Endothelial cell of umbilical vein (primary cell): Measurements from ENCODE around the gene NT5C1A. TPM values are rescaled to one million over a fixed set of nuclear protein-coding genes. Genes with fewer than 3 reads are reported as not detected.

Experiments used
- BruUV-seq: library from RNA; stranded (reverse); fragments of 400-500 nt; replicated peaks from 2 replicates; lab custom pipeline; 2021; lab: Mats Ljungman, UMichigan
- CTCF ChIA-PET: fragments of 300-600, 350-600 bp; sonication (Branson Sonifier 250); formaldehyde crosslinking; loops from one replicate; lab custom pipeline; 2021; ENCODE audit warnings: antibody characterized with exemption, inconsistent platforms; lab: Charles Lee
- POLR2A ChIA-PET: fragments of 300-600, 350-600 bp; sonication (Branson Sonifier 250); formaldehyde crosslinking; loops from one replicate; lab custom pipeline; 2021; ENCODE audit warnings: antibody characterized with exemption, inconsistent platforms; lab: Charles Lee
- DNase-seq: peaks from one replicate; pipeline ENCODE4 v3.0.0-alpha.2; 2011; ENCODE audit warnings: low read depth, low spot score
- FAIRE-seq: peaks from 2 replicates; lab custom pipeline; 2011; peaks lifted over from hg19 to GRCh38; lab: Jason Lieb, UNC
- H2AFZ ChIP-seq: 2 replicates; pipeline ENCODE4 v1.6.0; 2012; ENCODE audit warnings: low read depth, low read length, control low read depth, inconsistent platforms
- H3K27ac ChIP-seq: 2 replicates; pipeline ENCODE4 v1.5.1; 2011; ENCODE audit warnings: low read depth, mild to moderate bottlenecking, control low read depth, low read length, moderate library complexity; ENCODE audit not compliant: insufficient read depth
- H3K27me3 ChIP-seq, 2 experiments: 2 replicates each; pipeline versions ENCODE4 v1.6.0 to v1.6.1; 2011; ENCODE audit warnings: low read length in 2 of 2, mixed read lengths in 1 of 2; ENCODE audit not compliant: control insufficient read depth in 2 of 2, insufficient read depth in 2 of 2
- H3K36me3 ChIP-seq, 2 experiments: 2 replicates in 1 of 2; 3 replicates in 1 of 2; pipeline ENCODE4 v1.5.1; 2011; ENCODE audit warnings: low read length in 2 of 2, mild to moderate bottlenecking in 1 of 2, moderate library complexity in 1 of 2; ENCODE audit not compliant: control insufficient read depth in 2 of 2, insufficient read depth in 2 of 2; ENCODE audit errors: extremely low read depth in 1 of 2
- H3K4me1 ChIP-seq: 3 replicates; pipeline ENCODE4 v1.5.1; 2011; ENCODE audit warnings: mild to moderate bottlenecking, low read length; ENCODE audit not compliant: control insufficient read depth, insufficient read depth; ENCODE audit errors: extremely low read depth
- H3K4me2 ChIP-seq: 2 replicates; pipeline ENCODE4 v1.6.1; 2011; ENCODE audit warnings: low read length, control low read depth, mixed read lengths; ENCODE audit not compliant: insufficient read depth
- H3K4me3 ChIP-seq, 3 experiments: fragments of 200-600 bp in 1 of 3; sonication (generic), shearing (Covaris generic) in 1 of 3; replicated peaks in 1 of 3; 2 replicates each; pipeline ENCODE4 v1.5.1; 2011 to 2016; ENCODE audit warnings: control low read depth in 3 of 3, low read length in 3 of 3, mild to moderate bottlenecking in 2 of 3, inconsistent platforms in 1 of 3, low read depth in 1 of 3, moderate library complexity in 1 of 3; ENCODE audit not compliant: insufficient read depth in 1 of 3
- H3K79me2 ChIP-seq: 2 replicates; pipeline ENCODE4 v1.6.0; 2012; ENCODE audit warnings: low read length, inconsistent platforms; ENCODE audit not compliant: control insufficient read depth, insufficient read depth
- H3K9ac ChIP-seq: replicated peaks from 2 replicates; pipeline ENCODE3; 2011; ENCODE audit warnings: low read length, control low read depth; ENCODE audit not compliant: insufficient read depth; ENCODE audit errors: extremely low read depth
- H3K9me1 ChIP-seq: replicated peaks from 3 replicates; pipeline ENCODE4 v1.6.0; 2011; ENCODE audit warnings: mild to moderate bottlenecking, low read length; ENCODE audit not compliant: control insufficient read depth, insufficient read depth; ENCODE audit errors: extremely low read depth
- H3K9me3 ChIP-seq: replicated peaks from 2 replicates; pipeline ENCODE4 v1.5.1; 2012; ENCODE audit warnings: low read length, inconsistent platforms; ENCODE audit not compliant: control insufficient read depth, insufficient read depth
- H4K20me1 ChIP-seq: replicated peaks from 2 replicates; pipeline ENCODE3; 2011; ENCODE audit warnings: mild to moderate bottlenecking, low read length; ENCODE audit not compliant: control insufficient read depth, insufficient read depth; ENCODE audit errors: extremely low read depth
- EZH2 ChIP-seq: IDR thresholded peaks from 2 replicates; pipeline ENCODE4 v1.6.1; 2012; ENCODE audit warnings: borderline replicate concordance, low read depth, mild to moderate bottlenecking, moderate library complexity, low read length, inconsistent platforms; ENCODE audit not compliant: severe bottlenecking
- FOS ChIP-seq: IDR thresholded peaks from 2 replicates; pipeline ENCODE4 v1.6.1; 2011; ENCODE audit warnings: mild to moderate bottlenecking, low read length, moderate library complexity, borderline replicate concordance; ENCODE audit not compliant: insufficient read depth
- GATA2 ChIP-seq: IDR thresholded peaks from 2 replicates; pipeline ENCODE4 v1.7.0; 2011; ENCODE audit warnings: low read depth, mild to moderate bottlenecking, moderate library complexity, mixed read lengths, low read length; ENCODE audit not compliant: insufficient read length, insufficient read depth
- JUN ChIP-seq: IDR thresholded peaks from 2 replicates; pipeline ENCODE4 v1.6.1; 2011; ENCODE audit warnings: borderline replicate concordance, low read depth; ENCODE audit not compliant: insufficient read length, insufficient read depth
- MYC ChIP-seq: IDR thresholded peaks from one replicate; pipeline ENCODE4 v1.6.1; 2011; ENCODE audit warnings: mild to moderate bottlenecking, low read depth, low read length
- POLR2A ChIP-seq: IDR thresholded peaks from 2 replicates; pipeline ENCODE4 v1.6.1; 2012; ENCODE audit warnings: low read depth, mild to moderate bottlenecking, control low read depth, low read length
- POLR2AphosphoS5 ChIP-seq: IDR thresholded peaks from 2 replicates; pipeline ENCODE4 v1.6.1; 2012; ENCODE audit warnings: low read depth, mild to moderate bottlenecking, control low read depth, low read length, moderate library complexity; ENCODE audit not compliant: insufficient read depth
- dilution Hi-C: fragments of 300-500 bp; cut with MboI; formaldehyde crosslinking; loops from one replicate; pipeline ENCODE4 v1.15.0; 2019; ENCODE audit warnings: low sequenced_read_pairs; ENCODE audit not compliant: extremely low pct_ligation_motif_present
- intact Hi-C: fragments of 100-400 bp; cut with micrococcal nuclease; formaldehyde crosslinking; loops from one replicate; pipeline ENCODE4 v1.10.0; 2022
- polyA plus RNA-seq, 4 experiments: library from polyadenylated mRNA; depleted of rRNA in 3 of 4; stranded (reverse) in 3 of 4; unstranded in 1 of 4; fragments of >200 nt; gene quantifications; 2 replicates each; pipeline versions ENCODE4 v1.2.1 to v1.2.3, GENCODE V29; 2011 to 2012; ENCODE audit warnings: missing spikeins in 1 of 4
- total RNA-seq: library from RNA; stranded (reverse); gene quantifications from 2 replicates; pipeline ENCODE4 v1.2.3, GENCODE V29; 2021
- TF ChIP-seq, protein P1 (sequence below), 2 donors: IDR thresholded peaks; 1 replicate in 1 of 2; 2 replicates in 1 of 2; pipeline ENCODE4 v1.5.1; 2011; ENCODE audit warnings: low read length in 2 of 2, mild to moderate bottlenecking in 2 of 2, moderate library complexity in 2 of 2, control low read depth in 1 of 2, inconsistent platforms in 1 of 2, low read depth in 1 of 2; ENCODE audit not compliant: insufficient read depth in 1 of 2; ENCODE audit errors: extremely low read depth in 1 of 2
- TF ChIP-seq, protein P2 (sequence below): IDR thresholded peaks from 2 replicates; pipeline ENCODE4 v1.6.1; 2011; ENCODE audit not compliant: insufficient read depth, insufficient read length

The NT5C1A gene
- total and polyA plus RNA-seq, 2 donors (not counting 3 experiments of a cell fraction or from before 2014, with no cell fraction given) = not detected

DNA sequence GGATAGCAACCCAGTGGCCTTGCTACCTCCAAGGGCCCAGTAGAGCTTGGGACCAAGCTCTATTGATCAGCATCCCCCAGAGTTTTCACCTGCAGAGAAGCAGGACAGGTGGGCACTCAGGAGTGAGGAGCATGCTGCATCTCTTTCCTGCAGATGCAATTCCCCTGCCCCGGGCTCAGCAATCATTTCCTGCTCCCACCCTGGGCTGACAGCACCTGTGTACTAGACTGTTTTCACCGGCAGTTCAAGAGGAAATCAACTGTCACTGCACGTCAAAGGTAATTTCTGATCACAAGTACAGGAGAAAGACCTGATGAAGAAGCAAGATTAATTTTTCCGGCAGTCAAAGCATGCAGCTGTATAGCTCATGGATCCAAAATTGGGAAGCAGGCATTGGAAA lies 8.8 kb upstream of the NT5C1A start:
- Histone ChIP-seq H4K20me1 (no peaks in the 10 kb centered on the region), H3K9me3 (no peaks in the 10 kb centered on the region), H3K4me3 (no peak overlapping the region), H3K36me3 (no peaks in the 10 kb centered on the region), H3K79me2 (no peaks in the 10 kb centered on the region), H3K9me1 (no peaks in the 10 kb centered on the region), H3K27ac (no peak overlapping the region), H3K4me2 (no peak overlapping the region), H3K9ac (no peak overlapping the region), H2AFZ (no peak overlapping the region), H3K27me3 (peaks cover 40 to 50% of the 10 kb centered on the region in 2 experiments), H3K4me1 (no peaks in the 10 kb centered on the region)
- TF ChIP-seq, protein P1, sequence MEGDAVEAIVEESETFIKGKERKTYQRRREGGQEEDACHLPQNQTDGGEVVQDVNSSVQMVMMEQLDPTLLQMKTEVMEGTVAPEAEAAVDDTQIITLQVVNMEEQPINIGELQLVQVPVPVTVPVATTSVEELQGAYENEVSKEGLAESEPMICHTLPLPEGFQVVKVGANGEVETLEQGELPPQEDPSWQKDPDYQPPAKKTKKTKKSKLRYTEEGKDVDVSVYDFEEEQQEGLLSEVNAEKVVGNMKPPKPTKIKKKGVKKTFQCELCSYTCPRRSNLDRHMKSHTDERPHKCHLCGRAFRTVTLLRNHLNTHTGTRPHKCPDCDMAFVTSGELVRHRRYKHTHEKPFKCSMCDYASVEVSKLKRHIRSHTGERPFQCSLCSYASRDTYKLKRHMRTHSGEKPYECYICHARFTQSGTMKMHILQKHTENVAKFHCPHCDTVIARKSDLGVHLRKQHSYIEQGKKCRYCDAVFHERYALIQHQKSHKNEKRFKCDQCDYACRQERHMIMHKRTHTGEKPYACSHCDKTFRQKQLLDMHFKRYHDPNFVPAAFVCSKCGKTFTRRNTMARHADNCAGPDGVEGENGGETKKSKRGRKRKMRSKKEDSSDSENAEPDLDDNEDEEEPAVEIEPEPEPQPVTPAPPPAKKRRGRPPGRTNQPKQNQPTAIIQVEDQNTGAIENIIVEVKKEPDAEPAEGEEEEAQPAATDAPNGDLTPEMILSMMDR (IDR thresholded peaks at IDR 0.05; ENCODE audit: extremely low read depth in 1 of 2, insufficient read depth in 1 of 2, low read depth in 1 of 2, low read length in 2 of 2) = no peak
- TF ChIP-seq POLR2A (no peak), EZH2 (no peak), FOS (no peak), MYC (no peak), JUN (no peak), POLR2AphosphoS5 (no peak), GATA2 (no peak)
- TF ChIP-seq, protein P2, sequence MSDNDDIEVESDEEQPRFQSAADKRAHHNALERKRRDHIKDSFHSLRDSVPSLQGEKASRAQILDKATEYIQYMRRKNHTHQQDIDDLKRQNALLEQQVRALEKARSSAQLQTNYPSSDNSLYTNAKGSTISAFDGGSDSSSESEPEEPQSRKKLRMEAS = no peak
- ChIA-PET CTCF (interaction anchor here (1.0 to 3.1 kb wide), 7 partner anchors 9 to 75 kb away, joined by 3 to 29 read pairs (median 5); partner anchors contain the start of gene NT5C1A), POLR2A (no interaction called here)
- FAIRE-seq (no peak), DNase-seq (no peak)
- intact Hi-C loops = no loop called here
- dilution Hi-C loops = no loop called here
- no TSS peak for BruUV-seq
